DMS53 treated with DMSO at 0.1 percent for 48 hours (cell line): ENCODE data around the gene RFX4.

ENCODE experiments used
- DNase-seq: peaks from one replicate; lab custom pipeline; 2025; ENCODE audit not compliant: unreplicated experiment; lab: John Stamatoyannopoulos, UW

RFX4 gene

GRCh38 chr12:106759526-106760183 is 176.9 kb downstream of the RFX4 start:
- no peak for DNase-seq

GRCh38 chr12:106760184-106760531 is 177.4 kb downstream of the RFX4 start:
- no peak for DNase-seq

- no peak for DNase-seq
Observed at GRCh38 chr12:106764220-106764619, 181.4 kb downstream of the RFX4 start.

DNA sequence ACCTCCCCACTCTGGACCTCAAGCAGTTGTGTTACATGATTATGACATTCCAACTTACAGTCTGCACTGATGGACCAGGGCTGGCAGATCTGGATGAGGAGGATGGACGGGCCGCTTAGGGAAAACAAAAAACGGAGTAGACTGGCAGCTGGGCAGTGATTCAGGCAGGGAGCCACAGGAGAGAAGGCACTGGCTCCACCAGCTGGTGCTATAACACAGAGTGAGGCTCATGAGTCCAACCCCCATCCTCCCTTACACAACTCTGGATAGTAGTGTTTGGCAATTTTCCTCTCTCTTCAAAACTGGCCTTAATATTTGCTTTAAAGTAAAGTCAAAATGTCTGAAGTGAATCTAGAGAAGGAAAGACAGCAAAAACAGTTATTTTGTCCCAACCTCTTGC is 181.9 kb downstream of the RFX4 start:
- DNase-seq = no peak

DNA sequence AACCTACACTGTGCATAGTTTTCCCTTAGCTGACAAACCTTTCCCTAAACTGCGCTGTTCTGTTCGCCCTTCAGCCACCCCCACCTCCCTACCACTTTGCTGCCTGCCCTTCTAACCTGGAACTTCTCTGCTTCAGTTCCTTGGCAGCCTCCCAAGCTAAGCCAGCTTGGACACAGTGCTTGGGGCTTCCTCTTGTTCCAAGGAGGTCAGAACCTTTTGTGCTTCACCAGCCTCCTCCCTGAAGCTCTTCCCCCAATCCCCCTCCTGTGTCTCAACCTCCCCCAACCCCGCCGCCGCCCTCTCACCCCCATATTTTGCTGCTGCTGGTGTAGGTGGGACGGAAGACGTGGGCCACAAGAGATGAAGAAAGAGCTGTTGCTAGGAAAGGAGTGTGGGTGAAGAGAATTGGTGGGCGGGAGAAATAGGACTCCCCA is 183.6 kb downstream of the RFX4 start:
- no peak for DNase-seq

GRCh38 chr12:106767206-106767605 is 184.4 kb downstream of the RFX4 start:
- no peak for DNase-seq

DNA sequence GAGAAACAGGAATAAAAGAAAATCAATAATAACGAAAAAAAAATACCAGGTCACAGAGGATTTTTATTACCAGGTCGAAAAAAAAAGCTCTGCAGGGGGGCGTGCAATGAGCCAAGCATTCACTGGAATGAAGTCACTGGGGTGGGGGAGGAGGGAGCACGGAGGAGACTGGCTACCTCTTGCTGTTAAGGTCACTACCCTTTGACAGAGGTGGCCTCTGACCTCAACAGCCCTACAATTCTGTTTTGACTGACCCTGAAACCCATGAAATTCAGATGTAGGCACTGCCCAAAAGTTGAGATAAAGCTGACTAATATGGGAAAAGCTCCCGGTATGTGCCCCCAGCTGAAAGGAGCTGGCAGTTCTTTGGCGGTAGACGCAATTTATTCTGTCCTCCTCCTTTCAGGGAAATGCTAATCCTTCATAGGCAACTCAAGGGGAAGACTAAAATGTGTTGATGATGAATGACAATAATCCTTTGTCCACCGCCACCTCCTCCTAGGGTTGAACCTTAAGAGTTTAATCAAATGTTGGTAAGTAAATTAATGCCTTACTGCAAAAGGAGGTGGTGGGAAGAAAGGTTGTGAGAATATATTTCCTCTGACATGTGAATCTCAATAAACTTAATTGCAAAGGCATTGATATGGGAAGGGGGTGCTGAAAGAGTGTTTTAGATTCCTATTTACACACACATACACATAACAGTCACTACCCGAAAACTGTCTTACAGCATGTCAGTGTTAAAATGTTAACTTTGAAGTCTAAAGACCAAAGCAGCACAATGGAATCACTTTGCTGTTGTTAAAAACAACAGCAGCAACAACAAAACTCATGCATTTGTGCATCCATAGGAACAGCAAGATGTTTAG is 185.4 kb downstream of the RFX4 start:
- no peak for DNase-seq

DNA sequence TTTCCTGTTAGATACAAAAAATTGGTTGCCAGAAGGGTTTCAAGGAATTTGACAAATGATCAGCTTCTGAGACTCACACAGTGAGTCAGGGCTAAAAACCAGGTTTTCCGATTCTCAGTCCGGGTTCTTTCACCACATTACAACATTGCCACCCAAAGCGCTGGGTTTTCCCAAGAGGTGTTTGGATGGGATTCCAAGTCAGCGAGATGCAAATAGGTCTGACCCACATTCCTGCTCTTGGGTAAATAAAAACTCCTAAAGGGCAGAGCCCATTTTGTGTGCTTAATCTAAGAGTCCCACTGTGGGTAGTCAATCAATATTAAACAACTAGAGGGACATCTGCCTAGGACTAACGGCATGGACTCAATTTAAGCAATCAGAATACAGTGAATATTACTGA is 186.3 kb downstream of the RFX4 start:
- no peak for DNase-seq

GRCh38 chr12:106769546-106769945 is 186.7 kb downstream of the RFX4 start:
- no peak for DNase-seq

DNA sequence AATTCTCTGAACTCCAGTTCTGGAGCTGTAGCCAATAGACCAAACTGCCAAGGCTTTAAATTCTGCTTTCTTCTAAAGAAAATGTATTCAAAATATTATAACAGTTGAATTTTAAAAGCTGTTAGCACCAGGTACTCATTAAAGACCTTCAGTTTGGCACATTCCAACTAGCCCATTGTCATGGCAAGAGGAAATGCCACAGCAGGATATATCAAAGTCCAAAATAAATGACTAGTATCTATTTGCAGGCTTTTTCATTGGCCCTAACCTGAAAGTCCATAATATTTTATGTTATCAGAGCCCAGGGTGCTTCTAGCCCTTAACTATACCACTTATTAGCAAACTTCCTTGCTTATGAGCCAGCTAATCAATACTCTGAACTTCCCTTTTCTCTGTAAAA is 188.6 kb downstream of the RFX4 start:
- no peak for DNase-seq

- peak; percentile 30 for DNase-seq
Observed at GRCh38 chr12:106773286-106774004, 190.6 kb downstream of the RFX4 start.

GRCh38 chr12:106774005-106774807 is 191.4 kb downstream of the RFX4 start, which contains the start of gene RIC8B:
Gene RIC8B, plus strand, starts transcription at chr12:106774682. Its CDS starts 64 bp downstream, at chr12:106774746.
- DNase-seq = peak; percentile 99

- no peak for DNase-seq
Observed at GRCh38 chr12:106774808-106775524, 192.2 kb downstream of the RFX4 start.

- DNase-seq = no peak
Observed at GRCh38 chr12:106776897-106777296, 194.1 kb downstream of the RFX4 start.

GRCh38 chr12:106780010-106780631 is 197.3 kb downstream of the RFX4 start:
- peak; percentile 58 for DNase-seq

DNA sequence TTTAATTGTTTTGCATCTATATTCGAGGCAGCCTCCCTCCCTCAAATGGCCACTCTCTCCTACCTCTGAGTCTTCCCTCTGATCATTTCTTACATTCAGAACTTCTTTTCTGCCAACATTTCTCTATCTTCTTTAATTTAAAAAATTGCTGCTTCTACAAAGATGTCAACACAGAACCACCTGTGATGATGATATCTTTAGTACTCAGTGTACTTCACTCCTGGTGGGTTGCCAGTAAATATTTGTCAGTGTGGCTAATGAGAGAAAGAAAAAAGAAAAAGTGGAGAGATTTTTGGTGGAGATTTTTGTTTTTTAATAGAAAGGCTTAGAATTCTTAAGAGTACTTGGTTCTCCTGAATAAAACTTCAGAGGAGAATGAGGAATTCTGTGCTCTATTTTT is 199.8 kb downstream of the RFX4 start:
- no peak for DNase-seq

DNA sequence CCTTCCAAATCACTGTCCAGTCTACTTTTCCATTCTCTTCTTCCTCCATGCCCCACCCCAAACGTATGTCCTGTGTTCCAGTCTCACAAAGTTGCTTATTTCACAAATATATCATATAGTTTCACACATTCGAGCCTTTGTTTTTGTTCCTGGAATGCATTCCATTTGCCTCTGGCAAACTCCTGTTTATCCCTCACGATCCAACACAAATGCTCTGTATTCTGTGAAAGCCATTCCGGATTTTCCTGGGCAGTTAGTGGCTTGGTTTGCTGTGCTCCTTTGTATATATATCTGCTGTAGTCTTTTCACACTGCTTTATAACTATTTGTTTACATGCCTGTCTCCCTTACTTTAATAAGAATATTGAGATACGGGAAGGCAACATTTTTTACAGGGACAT is 200.7 kb downstream of the RFX4 start:
- no peak for DNase-seq

DNA sequence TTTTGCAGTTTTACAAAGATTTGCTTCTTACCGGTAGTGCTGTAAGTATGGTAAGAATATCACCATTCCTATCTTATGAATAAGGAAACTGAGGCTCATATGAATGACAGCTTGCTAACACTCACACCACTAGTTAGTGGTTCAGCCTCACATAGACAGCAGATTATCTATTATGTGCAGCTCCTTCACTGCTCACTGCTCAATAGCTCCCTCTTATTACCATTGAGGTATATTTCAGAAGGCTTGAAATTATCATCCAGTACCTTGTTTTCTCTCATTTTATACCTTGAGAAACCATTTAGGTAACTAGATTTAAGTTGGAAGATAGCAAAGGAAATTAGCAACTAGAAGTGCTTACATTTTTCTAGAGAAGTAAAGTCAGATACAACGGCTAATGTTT is 207.2 kb downstream of the RFX4 start:
- DNase-seq = peak; percentile 76

DNA sequence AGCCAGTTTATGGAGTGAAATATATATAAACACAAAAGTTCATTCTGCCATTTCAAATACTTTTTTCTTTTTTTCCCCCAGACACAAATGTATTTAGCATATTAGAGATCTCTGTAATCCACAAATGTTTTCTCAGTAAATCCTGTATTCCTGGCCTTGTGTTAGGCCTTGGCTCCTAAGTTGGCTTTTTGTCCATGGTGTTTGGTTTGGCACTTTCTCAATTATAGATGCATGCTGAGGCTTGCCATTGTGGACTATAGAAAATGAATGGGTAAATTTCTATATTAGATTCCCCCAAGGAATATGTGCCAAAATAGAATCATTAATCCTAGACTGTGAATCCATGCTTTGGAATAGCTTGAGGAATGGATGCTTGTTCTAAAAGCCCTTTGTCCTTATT is 208.7 kb downstream of the RFX4 start:
- no peak for DNase-seq

DNA sequence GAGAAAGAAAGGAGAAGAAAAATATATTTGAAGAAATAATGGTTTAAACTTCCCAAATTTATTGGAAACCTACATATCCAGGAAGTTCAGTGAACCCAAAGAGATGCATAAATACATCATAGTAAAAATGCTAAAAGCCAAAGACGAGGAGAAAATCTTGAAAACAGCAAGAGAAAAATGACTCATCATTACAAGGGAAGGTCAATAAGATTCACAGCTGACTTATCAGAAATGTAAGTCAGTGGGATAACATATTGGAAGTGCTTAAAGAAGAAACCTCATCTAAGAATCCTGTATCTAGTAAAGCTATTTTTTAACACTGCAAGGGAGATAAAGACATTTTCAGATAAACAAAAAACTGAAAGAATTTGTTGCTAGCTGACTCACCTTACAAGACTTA is 211.6 kb downstream of the RFX4 start:
- no peak for DNase-seq
